HG02759 (cell line): Measurements from ENCODE around the gene WASF2.

Experiments used
- ATAC-seq: cut with Tn5 transposase; IDR thresholded peaks from one replicate; pipeline ENCODE4 v1.9.1; 2021; ENCODE audit warnings: mild to moderate bottlenecking, moderate library complexity; ENCODE audit not compliant: unreplicated experiment

Gene WASF2

DNA sequence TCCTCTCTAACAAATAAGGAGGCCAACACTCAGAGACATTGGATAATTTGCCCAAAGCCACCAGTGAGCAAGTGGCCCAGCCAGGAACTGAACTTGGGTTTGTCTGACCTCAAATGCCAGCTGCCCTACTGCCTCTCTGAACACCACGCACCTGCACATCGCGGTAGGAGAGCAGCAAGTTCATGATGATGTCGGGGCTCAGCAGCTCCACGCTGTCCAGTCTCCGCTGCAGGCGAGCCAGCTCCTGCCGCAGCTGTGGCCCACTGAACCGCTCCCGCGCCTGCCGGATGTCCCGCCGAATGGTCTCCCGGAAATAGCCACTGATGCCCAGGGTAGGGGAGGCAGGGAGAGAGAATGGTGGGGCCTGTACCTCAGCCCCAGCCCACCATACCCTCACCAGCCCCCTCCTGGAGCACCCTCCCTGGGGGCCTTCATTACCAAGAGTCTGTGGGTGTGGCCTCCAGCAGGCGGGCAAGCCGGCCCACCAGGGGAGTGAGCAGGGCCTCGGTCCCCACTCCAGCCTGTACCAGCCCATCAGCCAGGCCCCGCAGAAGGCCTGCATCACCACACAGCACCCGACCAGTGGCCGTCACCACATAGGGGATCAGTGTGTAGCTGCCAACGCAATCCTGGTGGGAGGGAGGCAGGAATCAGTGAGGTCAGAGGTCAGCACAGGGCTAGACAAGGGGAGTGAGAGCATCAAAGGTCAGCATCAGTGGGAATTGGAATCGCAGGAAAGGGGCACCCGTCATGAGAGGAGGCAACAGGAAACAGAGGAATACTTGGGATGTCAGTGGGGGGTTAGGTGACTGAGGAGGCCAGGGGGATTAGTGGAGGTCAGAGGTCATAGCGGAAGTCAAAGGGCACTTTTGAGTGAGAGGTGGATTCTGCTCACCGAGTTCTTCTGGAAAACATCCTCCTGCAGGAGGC lies 125.9 kb downstream of the WASF2 start:
- no peak for ATAC-seq

DNA sequence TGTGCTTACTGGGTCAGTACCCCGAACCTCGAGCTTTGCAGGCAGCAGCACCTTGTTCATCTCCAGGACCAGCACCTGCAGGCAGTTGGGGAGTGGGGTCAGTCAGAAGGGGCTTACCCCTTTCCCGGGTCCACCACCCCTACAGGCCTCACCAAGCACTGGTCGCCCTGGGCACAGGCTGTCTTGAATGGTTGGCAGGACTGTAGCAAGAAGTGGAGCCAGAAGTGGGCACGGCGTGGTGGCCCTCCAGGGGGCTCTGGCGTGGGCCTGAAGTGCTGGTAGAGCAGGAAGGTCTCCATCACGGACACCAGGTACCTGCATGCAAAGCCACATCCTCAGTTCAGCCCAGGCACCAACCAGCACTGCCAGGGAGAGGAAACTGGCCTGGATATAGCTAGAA lies 128.4 kb downstream of the WASF2 start:
- ATAC-seq = no peak

DNA sequence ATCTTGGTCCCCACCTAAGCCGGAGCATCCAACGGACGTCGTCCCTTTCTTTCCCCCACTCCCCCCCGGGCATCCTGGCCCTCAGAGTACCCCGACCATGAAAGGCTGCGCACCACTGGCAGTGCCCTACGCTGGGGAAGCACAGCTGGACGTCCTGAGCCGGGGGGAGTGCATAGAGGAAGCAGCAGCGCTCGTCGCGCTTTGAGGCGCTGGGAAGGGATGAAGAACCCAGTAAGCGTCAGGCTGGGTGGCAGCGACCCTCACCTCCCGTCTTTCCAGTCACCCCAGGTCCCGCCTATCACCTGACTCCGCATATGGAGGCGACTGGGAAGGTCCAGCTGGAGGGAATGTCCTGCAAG lies 128.9 kb downstream of the WASF2 start:
- no peak for ATAC-seq

DNA sequence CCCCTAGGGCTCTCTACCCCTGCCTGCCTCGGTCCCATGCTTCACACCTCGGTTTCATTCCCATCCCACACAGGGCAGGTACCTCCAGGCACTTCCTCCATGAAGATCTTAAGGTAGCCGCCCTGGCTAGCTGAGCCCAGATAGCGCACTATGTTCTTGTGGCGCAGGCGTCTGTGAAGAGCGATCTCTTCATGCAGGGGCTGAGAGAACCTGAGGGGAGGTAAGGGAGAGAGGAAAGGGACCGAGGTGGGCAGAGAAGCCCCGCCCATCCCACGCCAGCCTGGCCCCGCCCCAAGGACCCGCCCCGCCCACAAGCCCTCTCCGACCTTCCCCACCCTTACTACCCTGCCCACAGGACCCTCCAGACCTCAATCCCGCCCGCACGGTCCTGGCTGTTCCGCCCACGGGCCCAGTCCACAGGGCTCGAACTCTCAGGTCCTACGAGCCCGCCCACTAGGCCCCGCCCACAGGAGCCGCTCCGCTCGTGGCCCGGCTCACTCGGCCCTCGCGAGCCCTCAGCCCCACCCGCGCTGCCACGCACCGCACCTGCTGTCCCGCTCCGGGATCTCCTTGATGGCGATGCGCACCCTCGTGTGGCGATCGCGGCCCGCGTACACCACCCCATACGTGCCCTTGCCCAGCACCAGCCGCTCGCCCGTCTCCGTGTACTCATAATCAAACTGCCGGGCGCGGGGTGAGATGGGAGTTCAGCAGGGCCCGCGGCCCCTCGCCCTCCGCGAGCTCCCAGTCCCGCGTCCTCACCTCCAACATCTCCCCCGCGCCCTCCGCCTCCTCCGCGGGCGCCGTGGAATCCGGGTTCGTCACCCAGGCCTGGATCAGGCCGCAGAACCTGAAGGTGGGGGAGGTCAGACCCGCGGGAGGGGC lies 129.6 kb downstream of the WASF2 start:
- no peak for ATAC-seq

DNA sequence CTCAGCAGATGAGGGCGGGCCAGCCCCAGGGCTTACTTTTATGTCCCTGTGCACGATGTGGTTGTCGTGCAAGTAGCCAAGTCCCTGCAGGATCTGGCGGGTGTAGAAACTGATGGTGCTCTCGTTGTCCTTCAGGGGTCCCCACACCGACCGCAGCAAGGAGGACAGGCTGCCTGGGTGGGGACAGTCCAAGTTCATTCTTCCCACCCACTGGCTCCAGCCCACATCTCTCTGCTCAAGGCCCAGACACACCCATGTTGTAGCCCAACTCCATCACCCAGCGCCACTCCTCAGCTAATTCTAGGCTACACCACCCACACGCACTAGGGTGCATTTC lies 130.2 kb downstream of the WASF2 start:
- no peak for ATAC-seq

DNA sequence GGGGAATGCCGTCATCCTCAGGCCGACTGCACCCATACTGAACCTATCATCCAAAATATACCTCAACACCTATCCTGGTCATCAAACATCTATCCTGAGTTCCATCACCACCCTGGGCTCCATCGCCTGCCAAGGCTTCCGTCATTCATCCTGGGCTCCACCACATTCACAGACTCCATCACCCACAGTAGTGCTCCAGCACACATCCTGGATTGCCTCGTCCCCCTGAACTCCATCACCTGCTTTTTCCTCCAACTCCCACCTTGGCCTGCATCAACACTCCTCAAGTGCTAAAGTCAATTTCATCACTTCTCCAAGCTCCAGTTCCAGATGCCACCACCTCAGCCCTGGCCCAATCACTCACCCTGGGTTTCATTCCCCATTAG lies 131.0 kb downstream of the WASF2 start:
- no peak for ATAC-seq

DNA sequence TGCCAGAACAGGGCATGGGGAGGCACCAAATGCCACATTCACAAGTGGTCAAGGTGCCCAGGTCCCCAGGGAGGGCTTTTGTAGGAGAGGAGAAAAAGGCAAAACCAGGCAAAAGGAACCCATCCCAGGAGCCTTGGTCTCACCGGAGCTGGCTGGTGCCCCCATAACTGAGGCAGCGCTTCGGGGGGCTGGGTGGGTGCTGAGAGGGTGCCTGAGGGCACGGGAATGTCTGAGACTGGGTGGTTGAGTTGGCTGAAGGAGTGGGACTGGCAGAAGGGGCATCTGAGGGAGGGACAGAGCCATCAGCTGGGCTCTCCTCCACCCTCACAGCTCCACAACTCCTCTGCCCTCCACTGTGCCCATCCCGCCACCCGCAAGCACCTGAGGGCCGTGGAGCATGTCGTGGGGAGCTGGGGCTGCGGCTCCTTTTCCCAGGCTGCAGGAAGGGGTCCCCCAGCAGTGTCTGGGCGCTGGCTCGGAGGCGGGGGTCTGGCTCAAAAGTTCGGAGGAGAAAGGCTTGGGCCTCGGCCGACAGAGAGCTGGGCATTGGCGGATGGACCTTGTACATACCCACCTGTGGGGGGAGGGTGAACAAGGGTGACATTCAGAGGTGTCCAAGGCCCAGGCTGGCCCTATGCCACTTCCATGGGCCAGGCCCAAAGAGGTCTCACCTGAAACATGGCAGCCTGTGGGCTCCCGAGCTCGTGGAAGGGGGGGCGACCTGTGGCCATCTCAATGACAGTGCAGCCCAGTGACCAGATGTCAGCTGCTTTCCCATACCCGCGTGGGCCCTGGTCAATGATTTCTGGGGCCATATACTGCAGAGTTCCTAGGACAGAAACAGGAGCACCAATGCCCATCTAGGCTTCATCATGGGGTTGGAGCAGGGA lies 131.7 kb downstream of the WASF2 start:
- ATAC-seq = no peak

DNA sequence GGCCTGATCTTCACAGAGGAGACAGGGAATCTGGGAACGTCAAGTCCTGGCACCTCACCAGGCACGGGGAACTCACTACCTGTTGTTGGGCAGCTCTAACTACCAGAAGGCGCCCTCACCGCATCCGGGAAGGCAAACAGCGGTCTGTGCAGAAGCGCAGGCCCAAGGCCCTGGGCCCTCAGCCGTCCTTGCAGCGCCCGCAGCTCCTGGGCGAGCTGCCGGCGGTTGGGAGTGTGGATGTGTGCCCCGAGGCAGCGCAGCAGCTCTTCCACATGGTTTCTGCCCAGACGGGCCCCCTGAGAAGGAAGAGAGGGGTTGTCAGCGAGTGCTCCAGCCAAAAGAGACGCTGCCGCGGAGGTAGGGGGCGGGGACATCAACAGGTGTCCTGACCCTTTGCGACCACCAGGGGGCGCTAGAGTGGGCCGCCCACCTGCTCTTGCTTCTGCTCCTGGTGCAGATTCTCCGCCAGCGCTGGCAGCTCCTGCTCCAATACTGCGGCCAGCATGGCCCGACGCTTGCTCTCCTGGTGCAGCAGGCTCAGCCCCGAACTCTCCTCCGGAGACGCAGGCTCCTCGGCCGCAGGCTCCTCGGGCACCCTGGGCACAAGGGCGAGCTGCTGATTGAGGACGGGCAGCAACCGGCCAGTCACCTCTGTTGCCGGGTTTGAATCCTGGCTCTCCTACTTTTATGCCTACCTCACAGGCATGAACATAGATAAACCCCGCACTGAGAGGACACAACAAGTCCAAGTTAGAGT lies 132.5 kb downstream of the WASF2 start:
- ATAC-seq = no peak

DNA sequence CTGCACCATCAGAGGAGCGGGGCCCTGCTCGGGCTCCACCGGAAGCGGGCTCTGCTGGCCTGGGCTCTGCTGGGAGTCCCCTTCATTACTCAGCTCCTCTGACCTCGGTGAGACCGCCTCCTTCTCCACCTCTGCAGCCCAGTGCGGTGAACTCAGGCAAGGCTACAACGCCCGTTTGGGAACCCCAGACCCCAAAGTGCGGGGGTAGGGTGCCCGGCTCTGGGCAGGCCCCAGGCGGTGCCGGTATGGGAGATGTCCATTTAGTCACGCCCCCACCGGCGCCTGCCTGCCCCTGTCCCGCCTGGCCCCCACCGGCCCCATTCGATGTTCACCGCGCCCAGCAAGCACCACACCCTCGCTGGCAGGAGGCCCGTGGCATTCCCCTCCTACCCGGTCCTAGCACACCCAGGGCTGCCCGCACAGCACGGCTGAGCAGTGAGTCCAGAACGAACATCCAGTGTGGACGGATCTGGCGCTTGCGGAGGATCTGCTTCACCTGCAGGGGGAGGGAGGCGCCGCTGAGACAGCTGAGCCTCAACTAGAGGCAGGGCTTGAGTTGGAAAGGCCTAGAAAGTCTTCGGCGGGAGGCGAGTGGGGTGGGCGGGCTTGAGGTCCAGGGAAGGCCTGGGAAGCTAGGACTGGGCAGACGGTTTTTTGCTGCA lies 133.2 kb downstream of the WASF2 start:
- ATAC-seq = no peak

DNA sequence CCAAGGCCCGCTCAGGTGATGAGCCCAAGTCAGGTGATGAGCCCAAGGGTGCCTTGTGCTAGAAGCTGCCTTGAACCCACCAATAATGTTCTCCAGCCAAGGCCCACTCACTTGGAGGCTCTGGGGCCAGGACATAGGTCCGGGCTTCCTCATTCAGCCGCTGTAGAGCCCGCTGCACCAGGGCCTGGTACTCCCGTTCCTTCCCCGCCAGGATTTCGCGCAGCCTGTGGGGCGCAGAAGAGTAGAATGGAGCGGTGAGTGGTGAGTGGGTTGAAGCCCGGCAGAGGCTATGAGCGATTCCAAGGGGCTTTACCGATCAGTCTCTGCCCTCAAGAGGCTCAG lies 133.7 kb downstream of the WASF2 start:
- ATAC-seq = no peak

DNA sequence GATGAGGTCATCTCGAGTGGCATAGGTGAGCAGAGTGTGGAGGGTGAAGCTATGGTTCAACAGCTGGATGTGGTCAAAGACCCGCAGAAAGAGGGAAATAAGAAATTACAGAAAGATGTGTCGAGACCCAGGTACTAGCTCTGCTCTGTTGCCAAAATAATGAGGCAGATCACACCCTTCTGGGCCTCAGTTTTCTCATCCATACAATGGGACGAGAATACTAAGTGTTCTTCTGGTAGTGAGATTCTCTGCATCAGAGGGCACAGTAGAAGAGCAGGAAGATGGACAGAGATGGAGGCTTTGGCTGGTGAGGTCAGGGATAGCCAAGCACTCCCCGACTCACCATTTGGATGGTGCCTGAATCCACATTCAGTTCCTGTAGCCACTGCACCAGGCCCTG lies 134.3 kb downstream of the WASF2 start:
- ATAC-seq = no peak
